ENCODE measurements around the gene ADAM30. TPM values are rescaled to one million over a fixed set of nuclear protein-coding genes. Genes with fewer than 3 reads are reported as not detected.

Gene ADAM30
- total RNA-seq, 4 donors from 2014 or later, result not detected

- H3K36me3 ChIP-seq, result no peaks in the 10 kb centered on the region
- H3K27me3 ChIP-seq, result no peaks in the 10 kb centered on the region
- ATAC-seq (no peak), DNase-seq (no peak)
- intact Hi-C loops (cut with DNase I; ENCODE audit: low total_unique reads), result no loop called here
- H3K4me3 ChIP-seq, result no peak overlapping the region
- TF ChIP-seq POLR2A (IDR thresholded peaks at IDR 0.05), result no peak
- in situ Hi-C loops (cut with MboI; ENCODE audit: low sequenced_read_pairs in 4 of 4), result no loop called here
- H3K9me3 ChIP-seq, result no peaks in the 10 kb centered on the region
- H3K27ac ChIP-seq, result no peak overlapping the region
- no peaks in the 10 kb centered on the region for H3K4me1 ChIP-seq
Measured at GRCh38 chr1:119884711-119885110, 11.6 kb downstream of the ADAM30 start.

GRCh38 chr1:119883826-119884225, 12.5 kb downstream of the ADAM30 start:
- Histone ChIP-seq H3K27ac (no peak overlapping the region), H3K4me1 (no peaks in the 10 kb centered on the region), H3K9me3 (no peaks in the 10 kb centered on the region), H3K27me3 (no peaks in the 10 kb centered on the region), H3K36me3 (no peaks in the 10 kb centered on the region), H3K4me3 (no peak overlapping the region)
- intact Hi-C loops (cut with DNase I; ENCODE audit: low total_unique reads) (no loop called here), in situ Hi-C loops (cut with MboI; ENCODE audit: low sequenced_read_pairs in 4 of 4) (no loop called here)
- DNase-seq (no peak), ATAC-seq (no peak)
- TF ChIP-seq CTCF (IDR thresholded peaks at IDR 0.05 in 4 of 5, conservative IDR thresholded peaks at IDR 0.05 in 1 of 5) (no peak), POLR2A (IDR thresholded peaks at IDR 0.05) (no peak)

GRCh38 chr1:119882132-119883049, 13.9 kb downstream of the ADAM30 start:
- in situ Hi-C loops (cut with MboI; ENCODE audit: low sequenced_read_pairs in 4 of 4) (no loop called here), intact Hi-C loops (cut with DNase I; ENCODE audit: low total_unique reads) (no loop called here)
- H3K27me3 ChIP-seq, result peaks cover 0 to 3% (median 0%) of the 10 kb centered on the region in 3 donors
- TF ChIP-seq POLR2A (IDR thresholded peaks at IDR 0.05) (no peak), CTCF (IDR thresholded peaks at IDR 0.05 in 4 of 5, conservative IDR thresholded peaks at IDR 0.05 in 1 of 5) (no peak)
- no peak overlapping the region for H3K4me3 ChIP-seq
- no peaks in the 10 kb centered on the region for H3K36me3 ChIP-seq
- no peak overlapping the region for H3K27ac ChIP-seq
- DNase-seq, result no peak
- H3K9me3 ChIP-seq, result no peaks in the 10 kb centered on the region
- no peak for ATAC-seq
- H3K4me1 ChIP-seq, result no peaks in the 10 kb centered on the region

- in situ Hi-C loops (cut with MboI; ENCODE audit: low sequenced_read_pairs in 4 of 4), result no loop called here
- peaks cover 0 to 3% (median 0%) of the 10 kb centered on the region in 3 donors for H3K27me3 ChIP-seq
- TF ChIP-seq POLR2A (IDR thresholded peaks at IDR 0.05) (no peak), CTCF (IDR thresholded peaks at IDR 0.05 in 4 of 5, conservative IDR thresholded peaks at IDR 0.05 in 1 of 5) (no peak)
Measured at GRCh38 chr1:119879510-119880434, 16.5 kb downstream of the ADAM30 start.

GRCh38 chr1:119878171-119878570, 18.1 kb downstream of the ADAM30 start:
- H3K9me3 ChIP-seq, result no peaks in the 10 kb centered on the region
- no peak for TF ChIP-seq CTCF (IDR thresholded peaks at IDR 0.05 in 4 of 5, conservative IDR thresholded peaks at IDR 0.05 in 1 of 5)
- TF ChIP-seq POLR2A (IDR thresholded peaks at IDR 0.05), result no peak
- ATAC-seq (no peak), DNase-seq (no peak)
- H3K4me1 ChIP-seq, result no peaks in the 10 kb centered on the region
- peaks cover 0 to 3% (median 0%) of the 10 kb centered on the region in 3 donors for H3K27me3 ChIP-seq
- no peak overlapping the region for H3K27ac ChIP-seq
- H3K36me3 ChIP-seq, result no peaks in the 10 kb centered on the region
- intact Hi-C loops (cut with DNase I; ENCODE audit: low total_unique reads), result no loop called here
- in situ Hi-C loops (cut with MboI; ENCODE audit: low sequenced_read_pairs in 4 of 4), result no loop called here
- no peak overlapping the region for H3K4me3 ChIP-seq

More at GRCh38 chr1:119879510-119880434, 16.5 kb downstream of the ADAM30 start:
- no peak overlapping the region for H3K27ac ChIP-seq
- no peak for DNase-seq
- ATAC-seq, result no peak
- H3K4me3 ChIP-seq, result no peak overlapping the region
- no peaks in the 10 kb centered on the region for H3K9me3 ChIP-seq
- no peaks in the 10 kb centered on the region for H3K4me1 ChIP-seq
- intact Hi-C loops (cut with DNase I; ENCODE audit: low total_unique reads), result no loop called here
- no peaks in the 10 kb centered on the region for H3K36me3 ChIP-seq
